Measurements from ENCODE around the gene PKD2. TPM values are rescaled to one million over a fixed set of nuclear protein-coding genes. Genes with fewer than 3 reads are reported as not detected.

PKD2 gene
- total and polyA plus RNA-seq, 12 donors = 19.2 to 74.1 (median 38.9) TPM

DNA sequence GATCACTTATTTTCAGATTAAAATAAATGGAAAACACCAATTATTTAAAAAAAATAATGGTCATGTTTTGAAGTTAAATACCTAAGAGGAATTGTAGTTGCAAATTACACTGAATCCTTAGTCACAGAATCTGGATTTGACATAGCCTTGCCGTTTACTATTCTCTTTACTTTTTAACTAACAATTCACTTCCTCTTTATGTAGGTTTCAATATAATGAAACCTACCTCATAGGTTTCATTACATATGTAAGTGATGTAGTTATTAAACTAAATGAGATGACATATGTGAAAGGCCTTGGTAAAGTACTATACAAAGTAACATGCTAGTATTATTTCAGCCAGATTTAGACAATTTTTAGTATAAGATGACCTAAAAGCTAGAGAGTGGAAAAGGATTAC lies 25.4 kb upstream of the PKD2 start:
- 57 to 68% (median 59%) methylated on average over 1 of the region's 1 CpG for WGBS, 4 donors
- TF ChIP-seq POLR2A (IDR thresholded peaks at IDR 0.05) = no peak
- TF ChIP-seq, protein P1, sequence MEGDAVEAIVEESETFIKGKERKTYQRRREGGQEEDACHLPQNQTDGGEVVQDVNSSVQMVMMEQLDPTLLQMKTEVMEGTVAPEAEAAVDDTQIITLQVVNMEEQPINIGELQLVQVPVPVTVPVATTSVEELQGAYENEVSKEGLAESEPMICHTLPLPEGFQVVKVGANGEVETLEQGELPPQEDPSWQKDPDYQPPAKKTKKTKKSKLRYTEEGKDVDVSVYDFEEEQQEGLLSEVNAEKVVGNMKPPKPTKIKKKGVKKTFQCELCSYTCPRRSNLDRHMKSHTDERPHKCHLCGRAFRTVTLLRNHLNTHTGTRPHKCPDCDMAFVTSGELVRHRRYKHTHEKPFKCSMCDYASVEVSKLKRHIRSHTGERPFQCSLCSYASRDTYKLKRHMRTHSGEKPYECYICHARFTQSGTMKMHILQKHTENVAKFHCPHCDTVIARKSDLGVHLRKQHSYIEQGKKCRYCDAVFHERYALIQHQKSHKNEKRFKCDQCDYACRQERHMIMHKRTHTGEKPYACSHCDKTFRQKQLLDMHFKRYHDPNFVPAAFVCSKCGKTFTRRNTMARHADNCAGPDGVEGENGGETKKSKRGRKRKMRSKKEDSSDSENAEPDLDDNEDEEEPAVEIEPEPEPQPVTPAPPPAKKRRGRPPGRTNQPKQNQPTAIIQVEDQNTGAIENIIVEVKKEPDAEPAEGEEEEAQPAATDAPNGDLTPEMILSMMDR (IDR thresholded peaks at IDR 0.05) = no peak
- intact Hi-C loops (cut with DNase I) = no loop called here
- H3K4me1 ChIP-seq (replicated peaks in 1 of 2) = no peaks in the 10 kb centered on the region
- H3K27me3 ChIP-seq = peaks cover 10% of the 10 kb centered on the region
- DNase-seq = no peak
- H3K27ac ChIP-seq = no peak overlapping the region
- H3K4me3 ChIP-seq = no peak overlapping the region
- no peaks in the 10 kb centered on the region for H3K9me3 ChIP-seq (replicated peaks in 1 of 3)
- no peaks in the 10 kb centered on the region for H3K36me3 ChIP-seq (replicated peaks in 1 of 2)

GRCh38 chr4:87982446-87983010 lies 24.9 kb upstream of the PKD2 start:
- Histone ChIP-seq H3K27ac (no peak overlapping the region), H3K36me3 (replicated peaks in 1 of 2) (no peaks in the 10 kb centered on the region), H3K4me3 (no peak overlapping the region), H3K27me3 (peaks cover 10% of the 10 kb centered on the region), H3K4me1 (replicated peaks in 1 of 2) (no peaks in the 10 kb centered on the region), H3K9me3 (replicated peaks in 1 of 3) (no peaks in the 10 kb centered on the region)
- TF ChIP-seq, protein P1 (IDR thresholded peaks at IDR 0.05) = no peak
- TF ChIP-seq POLR2A (IDR thresholded peaks at IDR 0.05) = no peak
- WGBS, 4 donors = 82 to 88% (median 85%) methylated on average over 13 of the region's 13 CpGs
- no peak for DNase-seq
- intact Hi-C loops (cut with DNase I) = no loop called here

GRCh38 chr4:87983996-87984395 lies 23.4 kb upstream of the PKD2 start:
- Histone ChIP-seq H3K27me3 (peaks cover 12% of the 10 kb centered on the region), H3K36me3 (replicated peaks in 1 of 2) (no peaks in the 10 kb centered on the region), H3K9me3 (replicated peaks in 1 of 3) (no peaks in the 10 kb centered on the region), H3K4me3 (no peak overlapping the region), H3K27ac (no peak overlapping the region), H3K4me1 (replicated peaks in 1 of 2) (no peaks in the 10 kb centered on the region)
- intact Hi-C loops (cut with DNase I) = no loop called here
- DNase-seq = no peak
- TF ChIP-seq, protein P1 (IDR thresholded peaks at IDR 0.05) = no peak
- TF ChIP-seq POLR2A (IDR thresholded peaks at IDR 0.05) = no peak
- 81 to 94% (median 87%) methylated on average over 2 of the region's 2 CpGs for WGBS, 4 donors

DNA sequence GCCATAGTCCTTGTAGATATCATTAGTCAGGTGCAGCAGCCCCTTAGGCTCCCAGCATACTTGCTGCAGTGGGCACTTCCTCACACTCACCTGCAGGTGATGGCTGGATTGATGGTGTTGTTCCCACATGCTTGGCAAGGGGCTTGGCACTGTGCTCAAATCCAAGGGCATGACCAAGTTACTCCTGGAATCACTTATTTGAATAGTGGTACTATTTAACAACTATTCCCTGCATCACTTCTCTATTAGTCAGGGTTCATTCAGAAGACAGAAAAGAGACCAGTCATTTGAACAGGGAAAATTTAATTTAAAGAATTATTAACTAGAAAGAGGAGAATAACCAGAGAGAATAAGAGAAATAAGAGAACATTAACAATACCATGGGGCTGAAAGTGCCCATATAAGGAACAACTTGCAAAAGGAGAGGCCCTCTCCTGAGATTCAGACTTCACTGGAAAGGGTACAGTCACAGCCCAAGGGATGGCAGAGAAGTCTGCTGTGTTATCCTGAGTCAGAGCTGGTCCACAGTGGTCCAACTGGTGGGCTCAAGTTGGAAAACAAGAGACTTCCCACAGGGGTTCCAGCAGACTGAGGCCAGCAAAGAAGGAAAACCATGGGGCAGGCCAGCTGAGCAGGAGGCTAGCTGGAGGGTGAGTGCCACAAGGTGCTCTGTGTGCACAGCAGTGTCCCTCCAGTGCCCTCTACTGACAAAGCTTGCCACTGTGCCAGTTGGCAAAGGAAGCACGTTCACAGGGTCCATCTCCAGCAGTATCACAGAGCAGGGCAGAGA lies 22.1 kb upstream of the PKD2 start:
- TF ChIP-seq, protein P1 (IDR thresholded peaks at IDR 0.05) = peak; percentile 50 to 74 (median 58)
- no peak for TF ChIP-seq POLR2A (IDR thresholded peaks at IDR 0.05)
- no peaks in the 10 kb centered on the region for H3K4me1 ChIP-seq (replicated peaks in 1 of 2)
- no peak overlapping the region for H3K4me3 ChIP-seq
- H3K27me3 ChIP-seq = peaks cover 12% of the 10 kb centered on the region
- no peak overlapping the region for H3K27ac ChIP-seq
- DNase-seq = peak; percentile 74 to 86 (median 81)
- intact Hi-C loops (cut with DNase I) = no loop called here
- H3K9me3 ChIP-seq (replicated peaks in 1 of 3) = no peaks in the 10 kb centered on the region
- 0 to 12% (median 4%) methylated on average over 1 of the region's 1 CpG for WGBS, 4 donors
- no peaks in the 10 kb centered on the region for H3K36me3 ChIP-seq (replicated peaks in 1 of 2)

Data from adrenal gland (tissue), 12 donors.